ENCODE results near the gene IGBP1. TPM values are rescaled to one million over a fixed set of nuclear protein-coding genes. Genes with fewer than 3 reads are reported as not detected.
"Not testable (repeated sequence)": the region's sequence is repeated elsewhere in the genome, so short reads cannot be mapped to it uniquely, and the experiment has no call there.

IGBP1 gene
- total RNA-seq, 1 experiment from 2014 or later = 57.6 TPM

DNA sequence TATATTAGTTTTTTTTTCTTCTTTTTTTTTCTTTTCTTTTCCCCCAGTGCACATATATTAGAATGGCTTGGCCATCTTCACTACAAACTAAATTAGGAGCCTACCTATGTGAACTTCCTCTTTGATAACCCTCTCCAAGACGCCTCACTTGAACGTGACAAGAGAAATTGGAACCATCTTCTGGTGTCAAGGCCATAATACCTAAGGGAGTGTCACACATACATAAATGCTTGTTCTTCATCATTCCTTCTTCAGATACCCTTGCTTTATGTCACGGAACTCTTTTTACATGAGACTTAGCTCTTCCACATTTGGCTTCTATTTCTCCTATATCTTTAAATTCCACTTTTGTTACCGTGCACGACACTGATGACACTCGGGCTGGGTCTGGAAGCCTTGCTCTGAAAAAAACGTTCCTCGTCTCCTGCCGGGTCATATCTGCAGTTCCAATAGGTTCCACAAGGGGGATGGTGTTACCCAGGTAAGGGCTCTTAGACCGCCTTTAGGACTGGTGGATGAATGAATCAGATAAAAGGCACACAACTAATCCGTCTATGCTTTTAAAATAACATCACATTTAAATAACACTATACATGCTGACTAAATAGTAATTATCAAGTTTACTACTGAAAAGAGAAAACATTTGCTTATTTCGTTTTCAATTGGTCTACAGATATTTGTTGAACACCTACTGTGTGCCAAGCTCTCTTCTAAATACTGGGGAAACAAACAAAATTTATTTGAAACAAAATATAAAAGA is 63.9 kb downstream of the IGBP1 start:
- Histone ChIP-seq H2AFZ (no peak overlapping the region), H3K4me1 (replicated peaks; ENCODE audit: insufficient read depth) (no peaks in the 10 kb centered on the region), H3K79me2 (ENCODE audit: low read depth) (no peaks in the 10 kb centered on the region), H3K9me3 (ENCODE audit: insufficient read depth, low read depth) (no peaks in the 10 kb centered on the region; the same call in 1 of the 2 replicates), H3K4me3 (no peak overlapping the region), H3F3A (ENCODE audit: insufficient read depth, low read depth) (no peaks in the 10 kb centered on the region), H3K4me2 (peak overlapping the region; percentile 7; the same call in 1 of the 2 replicates), H3K27ac (no peak overlapping the region), H3K27me3 (ENCODE audit: insufficient read depth, low read depth) (no peaks in the 10 kb centered on the region), H4K20me1 (ENCODE audit: insufficient read depth) (no peaks in the 10 kb centered on the region), H3K36me3 (ENCODE audit: low read depth) (no peaks in the 10 kb centered on the region), H3K9me2 (ENCODE audit: insufficient read depth) (no peaks in the 10 kb centered on the region)
- ChIA-PET CTCF (no interaction called here), POLR2A (ENCODE audit: unreplicated experiment) (interaction anchor here (0.6 kb wide), 1 partner anchor 468 kb away, joined by 4 read pairs; no protein-coding TSS in a partner anchor)
- no peak for TF ChIP-seq EZH2 (IDR thresholded peaks at IDR 0.05; ENCODE audit: low read depth)
- TF ChIP-seq, protein P1, sequence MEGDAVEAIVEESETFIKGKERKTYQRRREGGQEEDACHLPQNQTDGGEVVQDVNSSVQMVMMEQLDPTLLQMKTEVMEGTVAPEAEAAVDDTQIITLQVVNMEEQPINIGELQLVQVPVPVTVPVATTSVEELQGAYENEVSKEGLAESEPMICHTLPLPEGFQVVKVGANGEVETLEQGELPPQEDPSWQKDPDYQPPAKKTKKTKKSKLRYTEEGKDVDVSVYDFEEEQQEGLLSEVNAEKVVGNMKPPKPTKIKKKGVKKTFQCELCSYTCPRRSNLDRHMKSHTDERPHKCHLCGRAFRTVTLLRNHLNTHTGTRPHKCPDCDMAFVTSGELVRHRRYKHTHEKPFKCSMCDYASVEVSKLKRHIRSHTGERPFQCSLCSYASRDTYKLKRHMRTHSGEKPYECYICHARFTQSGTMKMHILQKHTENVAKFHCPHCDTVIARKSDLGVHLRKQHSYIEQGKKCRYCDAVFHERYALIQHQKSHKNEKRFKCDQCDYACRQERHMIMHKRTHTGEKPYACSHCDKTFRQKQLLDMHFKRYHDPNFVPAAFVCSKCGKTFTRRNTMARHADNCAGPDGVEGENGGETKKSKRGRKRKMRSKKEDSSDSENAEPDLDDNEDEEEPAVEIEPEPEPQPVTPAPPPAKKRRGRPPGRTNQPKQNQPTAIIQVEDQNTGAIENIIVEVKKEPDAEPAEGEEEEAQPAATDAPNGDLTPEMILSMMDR (conservative IDR thresholded peaks at IDR 0.05) = peak; percentile 78
- peak; percentile 50 to 54 for DNase-seq
- intact Hi-C loops (cut with micrococcal nuclease; ENCODE audit: unreplicated experiment) = loop anchor here (1.0 kb wide), 1 partner anchor 66 kb away; no protein-coding TSS in a partner anchor
- BruUV-seq (replicated peaks) = no TSS peak

- ChIA-PET POLR2A (ENCODE audit: unreplicated experiment) (no interaction called here), CTCF (no interaction called here)
- Histone ChIP-seq H2AFZ (no peak overlapping the region), H3F3A (ENCODE audit: insufficient read depth, low read depth) (no peaks in the 10 kb centered on the region), H3K27ac (no peak overlapping the region), H3K36me3 (ENCODE audit: low read depth) (no peaks in the 10 kb centered on the region), H3K4me2 (no peak overlapping the region), H3K9me3 (ENCODE audit: insufficient read depth, low read depth) (no peaks in the 10 kb centered on the region), H3K4me1 (replicated peaks; ENCODE audit: insufficient read depth) (no peaks in the 10 kb centered on the region), H3K79me2 (ENCODE audit: low read depth) (no peaks in the 10 kb centered on the region), H3K4me3 (no peak overlapping the region), H3K27me3 (ENCODE audit: insufficient read depth, low read depth) (0 out of 2 replicates have a peak, but pooled peaks cover 4% of the 10 kb centered on the region), H3K9me2 (ENCODE audit: insufficient read depth) (no peaks in the 10 kb centered on the region), H4K20me1 (ENCODE audit: insufficient read depth) (no peaks in the 10 kb centered on the region)
- TF ChIP-seq EZH2 (IDR thresholded peaks at IDR 0.05; ENCODE audit: low read depth) = no peak
- TF ChIP-seq, protein P1 (conservative IDR thresholded peaks at IDR 0.05) = no peak
- DNase-seq = no peak
- intact Hi-C loops (cut with micrococcal nuclease; ENCODE audit: unreplicated experiment) = no loop called here
- BruUV-seq (replicated peaks) = no TSS peak
These were observed 68.5 kb downstream of the IGBP1 start for GRCh38 chrX:70201732-70202131.

GRCh38 chrX:70208479-70208878 is 75.2 kb downstream of the IGBP1 start:
- no peak overlapping the region for H3K4me3 ChIP-seq
- intact Hi-C loops (cut with micrococcal nuclease; ENCODE audit: unreplicated experiment) = no loop called here
- no peaks in the 10 kb centered on the region for H3K9me2 ChIP-seq (ENCODE audit: insufficient read depth)
- no TSS peak for BruUV-seq (replicated peaks)
- no peak for DNase-seq
- no peak for TF ChIP-seq EZH2 (IDR thresholded peaks at IDR 0.05; ENCODE audit: low read depth)
- TF ChIP-seq, protein P1 (conservative IDR thresholded peaks at IDR 0.05) = no peak
- no peaks in the 10 kb centered on the region for H3K36me3 ChIP-seq (ENCODE audit: low read depth)
- no peak overlapping the region for H3K27ac ChIP-seq
- H3K4me2 ChIP-seq = no peak overlapping the region
- H3K27me3 ChIP-seq (ENCODE audit: insufficient read depth, low read depth) = peaks cover 4% of the 10 kb centered on the region; the same call in 1 of the 2 replicates
- POLR2A ChIA-PET (ENCODE audit: unreplicated experiment) = no interaction called here
- no peak overlapping the region for H2AFZ ChIP-seq
- CTCF ChIA-PET = no interaction called here
- no peaks in the 10 kb centered on the region for H4K20me1 ChIP-seq (ENCODE audit: insufficient read depth)
- H3K4me1 ChIP-seq (replicated peaks; ENCODE audit: insufficient read depth) = no peaks in the 10 kb centered on the region
- H3K9me3 ChIP-seq (ENCODE audit: insufficient read depth, low read depth) = no peaks in the 10 kb centered on the region
- H3K79me2 ChIP-seq (ENCODE audit: low read depth) = no peaks in the 10 kb centered on the region
- no peaks in the 10 kb centered on the region for H3F3A ChIP-seq (ENCODE audit: insufficient read depth, low read depth)

DNA sequence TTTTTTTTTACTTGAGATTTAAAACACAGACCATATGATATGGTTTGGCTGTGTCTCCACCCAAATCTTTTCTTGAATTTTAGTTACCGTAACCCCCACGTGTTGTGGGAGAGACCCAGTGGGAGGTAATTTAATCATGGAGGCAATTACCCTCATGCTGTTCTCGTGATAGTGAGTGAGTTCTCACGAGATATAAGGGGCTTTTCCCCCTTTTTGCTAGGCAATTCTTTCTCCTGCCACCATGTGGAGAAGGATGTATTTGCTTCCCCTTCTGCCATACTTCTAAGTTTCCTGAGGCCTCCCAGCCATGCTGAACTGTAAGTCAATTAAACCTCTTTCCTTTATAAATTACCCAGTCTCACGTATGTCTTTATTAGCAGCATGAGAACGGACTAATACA is 76.3 kb downstream of the IGBP1 start:
- H3K79me2 ChIP-seq (ENCODE audit: low read depth); H3K9me2 ChIP-seq (ENCODE audit: insufficient read depth); CTCF ChIA-PET; H3K4me2 ChIP-seq; H3F3A ChIP-seq (ENCODE audit: insufficient read depth, low read depth); DNase-seq; POLR2A ChIA-PET (ENCODE audit: unreplicated experiment); H3K27ac ChIP-seq; H3K4me1 ChIP-seq (replicated peaks; ENCODE audit: insufficient read depth); H2AFZ ChIP-seq; H3K9me3 ChIP-seq (ENCODE audit: insufficient read depth, low read depth); H3K27me3 ChIP-seq (ENCODE audit: insufficient read depth, low read depth); BruUV-seq (replicated peaks); intact Hi-C loops (cut with micrococcal nuclease; ENCODE audit: unreplicated experiment); H3K36me3 ChIP-seq (ENCODE audit: low read depth); H4K20me1 ChIP-seq (ENCODE audit: insufficient read depth); H3K4me3 ChIP-seq: not testable (repeated sequence)

All from PC-9 (cell line).